NK-92 treated with Interleukin-12 subunit alpha and Interleukin-12 subunit beta, amount 100 ng/mL, for 24 hours (cell line): ENCODE data around the gene GALNT2.

Experiments
- DNase-seq: peaks from one replicate; lab custom pipeline; 2025; lab: John Stamatoyannopoulos, UW

The GALNT2 gene

GRCh38 chr1:230211436-230212145, 144.6 kb downstream of the GALNT2 start:
- no peak for DNase-seq

DNA sequence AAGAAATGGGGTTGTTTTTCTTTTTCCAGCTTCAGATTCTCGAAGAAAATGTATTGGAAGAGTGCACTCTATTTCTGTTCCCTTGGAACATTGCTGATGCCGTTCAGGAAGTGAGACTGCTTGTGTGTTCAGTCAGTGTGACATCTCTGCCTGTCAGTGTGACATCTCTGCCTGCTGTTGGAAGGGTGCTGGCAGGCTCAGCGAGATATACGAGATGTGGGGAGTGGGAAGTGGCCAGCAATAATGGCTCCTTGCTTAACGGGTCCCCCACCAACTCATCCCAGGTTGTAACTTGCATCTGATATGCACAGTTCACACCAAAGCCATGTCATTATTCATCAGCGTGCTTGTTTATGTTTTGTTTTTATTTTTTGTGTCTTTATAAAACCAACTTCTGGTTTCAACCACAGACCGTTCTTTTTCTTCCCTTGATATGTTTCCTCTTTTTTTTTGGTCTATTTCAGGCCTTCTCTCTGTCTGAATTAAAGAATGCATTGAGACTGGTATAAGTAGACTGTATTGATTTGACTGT, 145.4 kb downstream of the GALNT2 start:
- no peak for DNase-seq

- no peak for DNase-seq
Observed at GRCh38 chr1:230215031-230215430, 148.0 kb downstream of the GALNT2 start.

- DNase-seq: no peak
Observed at GRCh38 chr1:230215529-230215928, 148.5 kb downstream of the GALNT2 start.

DNA sequence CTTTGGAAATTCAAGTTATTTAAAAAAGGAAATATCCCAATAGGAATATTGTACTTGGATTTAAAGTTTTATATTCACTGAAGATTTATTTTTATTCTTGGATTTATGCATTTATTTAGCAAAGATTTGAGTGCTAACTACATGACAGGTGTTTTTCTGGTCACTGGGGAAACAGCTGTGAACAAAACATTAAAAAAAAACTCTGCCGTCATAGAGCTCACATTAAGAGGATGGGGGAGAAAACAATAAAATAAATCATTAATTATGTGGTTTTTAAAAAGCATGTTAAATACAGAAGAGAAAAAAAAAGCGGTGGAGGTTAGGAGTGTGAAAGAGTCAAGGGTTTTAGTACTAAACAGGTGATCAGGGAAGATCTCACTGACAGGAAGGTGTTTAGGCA, 149.9 kb downstream of the GALNT2 start:
- DNase-seq: no peak

- no peak for DNase-seq
Observed at GRCh38 chr1:230218667-230219066, 151.6 kb downstream of the GALNT2 start.

- no peak for DNase-seq
Observed at GRCh38 chr1:230219174-230220067, 152.4 kb downstream of the GALNT2 start.

DNA sequence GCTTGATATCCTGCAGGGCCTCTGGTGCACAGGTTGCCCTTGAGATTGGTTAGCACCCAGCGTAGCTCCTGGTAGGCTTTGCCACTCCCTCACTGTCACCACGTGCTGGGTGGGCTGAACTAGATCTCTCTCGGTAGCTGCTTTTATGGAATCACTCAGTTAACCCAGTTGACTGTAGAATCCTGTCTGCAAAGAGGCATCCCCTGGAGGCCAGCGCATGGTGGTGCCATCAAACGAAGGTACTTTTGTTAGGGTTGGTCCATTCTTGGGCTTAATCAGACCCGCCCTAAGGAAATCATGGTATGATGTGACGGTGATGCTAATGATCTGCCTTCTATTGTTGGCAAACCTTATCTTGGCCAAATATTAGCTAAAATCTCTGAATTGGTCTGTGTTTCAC, 153.4 kb downstream of the GALNT2 start:
- DNase-seq: no peak

DNA sequence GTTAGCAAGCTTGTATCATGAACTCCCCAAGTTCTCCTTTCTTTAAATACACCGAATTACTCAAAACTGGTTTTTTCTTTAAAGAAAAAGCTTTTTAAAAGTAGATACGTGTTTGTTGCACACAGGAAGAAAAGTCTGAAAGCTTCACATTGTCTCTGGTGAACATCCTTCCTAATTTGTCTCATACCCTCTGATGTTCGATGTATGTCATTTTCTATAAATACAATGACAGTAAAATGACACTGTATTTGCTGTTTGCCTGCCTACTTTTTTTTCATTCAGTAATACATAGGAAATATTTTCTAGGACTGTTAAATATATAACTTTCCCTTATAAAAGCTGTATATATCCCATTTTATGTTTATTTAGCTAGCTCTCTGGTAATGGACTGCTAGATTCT, 153.9 kb downstream of the GALNT2 start:
- DNase-seq: no peak

DNA sequence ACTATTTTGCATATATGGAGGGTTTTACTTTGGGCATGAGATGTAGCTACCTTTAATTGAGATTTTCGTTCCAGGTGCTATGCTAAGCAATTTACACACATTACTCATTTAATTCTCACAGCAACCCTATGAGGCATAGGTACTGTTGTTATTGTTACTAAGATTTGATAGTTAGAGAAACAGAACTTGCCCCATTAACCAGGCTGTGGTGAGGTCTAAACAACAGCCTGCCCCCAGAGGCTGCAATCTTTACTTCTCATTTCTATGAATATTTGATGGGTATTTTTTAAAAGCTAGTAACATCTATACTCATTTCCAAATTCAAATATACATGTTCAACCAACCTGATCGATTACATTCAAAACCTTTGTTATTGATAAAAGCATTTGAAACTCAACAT, 155.6 kb downstream of the GALNT2 start:
- DNase-seq: no peak

GRCh38 chr1:230224101-230224960, 157.3 kb downstream of the GALNT2 start:
- no peak for DNase-seq

DNA sequence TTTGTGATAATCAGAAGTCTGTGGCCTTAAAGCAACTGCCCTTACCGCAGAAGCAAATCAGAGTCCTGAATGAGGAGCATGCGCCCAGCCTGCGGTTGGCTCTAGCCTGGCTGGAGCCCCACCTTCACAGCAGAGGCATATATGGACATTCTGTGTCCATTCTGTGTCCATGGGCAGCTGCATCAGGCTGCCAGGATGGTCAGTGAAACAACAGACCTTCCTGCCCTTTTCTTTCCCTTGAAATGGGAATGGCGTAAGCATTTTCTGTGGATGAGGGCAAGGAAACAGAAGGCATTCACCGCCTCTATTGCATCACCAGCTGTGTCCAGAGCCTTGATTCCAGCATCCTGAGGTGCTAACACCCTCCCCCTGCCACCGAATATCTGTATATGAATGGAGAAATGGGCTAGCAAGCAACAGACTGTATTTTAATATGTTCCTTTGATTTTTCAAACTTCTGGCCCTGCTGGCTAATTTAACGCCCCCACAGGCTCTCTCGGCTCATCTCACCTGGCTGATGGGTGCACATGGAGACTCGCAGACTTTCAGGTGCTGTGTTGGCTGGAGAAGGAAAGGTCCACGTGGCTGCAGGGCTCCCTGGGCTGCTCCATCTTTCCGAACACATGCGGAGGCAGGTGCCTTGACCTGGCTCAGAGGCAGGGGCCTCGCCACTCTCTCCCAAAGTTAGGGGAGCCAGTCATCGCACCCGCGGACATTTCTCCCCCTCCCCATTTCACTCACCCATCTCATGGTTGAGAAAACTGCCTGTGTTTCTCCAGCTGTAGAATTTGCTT, 159.2 kb downstream of the GALNT2 start:
- DNase-seq: no peak

GRCh38 chr1:230226814-230227213, 159.8 kb downstream of the GALNT2 start:
- DNase-seq: no peak

DNA sequence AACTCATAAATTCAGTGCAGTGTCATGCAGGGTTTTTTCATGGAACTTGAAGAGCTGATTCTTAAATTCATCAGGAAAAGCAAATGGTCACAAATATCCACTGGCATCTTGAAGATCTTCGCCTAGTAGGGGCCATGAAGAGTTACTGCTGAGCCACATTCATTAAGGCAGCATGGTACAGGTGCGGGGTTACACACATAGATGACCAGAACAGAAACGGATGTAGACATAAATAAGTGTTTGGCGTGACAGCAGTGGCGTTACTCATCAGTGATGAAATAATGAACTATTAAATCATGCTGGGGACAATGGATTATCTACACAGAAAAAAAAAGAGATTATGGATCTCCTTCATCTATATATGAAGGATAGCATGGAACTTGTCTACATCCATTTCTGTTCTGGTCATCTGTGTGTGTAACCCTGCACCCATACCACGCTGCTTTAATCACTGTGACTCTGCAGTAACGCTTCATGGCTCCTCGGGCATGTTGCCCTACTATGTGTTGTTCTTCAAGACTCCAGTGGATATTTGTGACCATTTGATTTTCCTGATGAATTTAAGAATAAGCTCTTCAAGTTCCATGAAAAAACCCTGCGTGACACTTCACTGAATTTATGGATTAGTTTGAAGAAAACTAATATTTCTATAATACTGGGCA, 161.3 kb downstream of the GALNT2 start:
- DNase-seq: no peak

GRCh38 chr1:230230273-230230672, 163.2 kb downstream of the GALNT2 start:
- DNase-seq: no peak

DNA sequence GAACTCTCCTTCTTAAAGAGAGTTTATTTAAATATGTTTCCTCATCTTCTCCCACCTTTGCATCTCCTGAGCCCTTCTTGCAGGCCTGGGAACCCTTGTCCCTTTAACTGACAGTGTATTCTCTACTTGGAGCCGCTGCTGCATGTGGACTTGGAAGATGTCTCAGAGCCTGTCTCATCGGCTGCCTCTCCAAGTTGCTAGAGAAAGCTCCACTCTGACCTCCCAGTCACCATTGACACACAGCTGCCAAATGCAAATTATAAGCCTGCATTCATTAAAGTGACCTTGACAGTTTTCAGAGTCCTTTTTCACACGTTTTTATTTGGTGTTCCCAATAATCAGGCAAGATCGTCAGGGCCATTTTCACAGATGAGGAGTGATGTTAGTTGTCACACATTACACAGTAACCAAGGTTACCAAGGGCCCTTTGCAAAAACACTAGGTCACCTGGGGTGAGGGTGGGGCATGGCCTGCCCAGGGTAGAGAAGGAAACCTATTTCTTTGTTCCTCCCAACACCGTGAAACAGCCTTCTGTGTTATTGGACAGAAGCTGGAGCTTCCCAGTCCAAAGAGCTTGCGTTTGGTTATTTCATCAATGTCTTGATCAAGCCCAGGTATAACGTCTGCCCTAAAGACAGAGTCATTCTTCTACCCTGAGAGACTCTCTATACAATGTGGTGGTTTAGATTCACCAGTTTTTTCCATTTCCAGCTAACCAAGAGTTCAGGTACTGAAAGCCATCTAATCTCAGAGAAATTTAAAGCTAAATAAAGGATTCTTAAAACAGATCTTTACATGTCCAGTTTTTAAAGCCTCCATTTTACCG, 164.1 kb downstream of the GALNT2 start:
- no peak for DNase-seq

- no peak for DNase-seq
Observed at GRCh38 chr1:230231774-230232145, 164.7 kb downstream of the GALNT2 start.

DNA sequence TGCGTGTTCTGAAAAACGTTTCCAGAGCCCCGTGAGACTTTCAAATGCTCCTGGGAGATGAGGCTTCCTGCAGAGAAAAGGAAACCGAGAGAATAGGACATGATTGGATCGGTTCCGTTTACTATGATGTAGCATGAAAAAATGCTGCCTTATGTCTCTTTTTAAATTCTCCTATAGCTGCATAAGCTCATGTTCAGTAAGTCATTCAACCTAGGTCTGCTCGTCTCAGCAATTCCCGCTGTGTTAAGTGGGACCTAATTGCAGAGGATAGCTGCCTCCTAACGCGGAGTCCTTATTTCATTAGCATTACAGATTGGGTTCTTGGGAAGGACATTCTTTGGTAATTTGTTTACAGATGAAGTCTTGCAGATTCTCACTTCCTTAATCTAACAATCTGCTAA, 165.3 kb downstream of the GALNT2 start:
- no peak for DNase-seq

DNA sequence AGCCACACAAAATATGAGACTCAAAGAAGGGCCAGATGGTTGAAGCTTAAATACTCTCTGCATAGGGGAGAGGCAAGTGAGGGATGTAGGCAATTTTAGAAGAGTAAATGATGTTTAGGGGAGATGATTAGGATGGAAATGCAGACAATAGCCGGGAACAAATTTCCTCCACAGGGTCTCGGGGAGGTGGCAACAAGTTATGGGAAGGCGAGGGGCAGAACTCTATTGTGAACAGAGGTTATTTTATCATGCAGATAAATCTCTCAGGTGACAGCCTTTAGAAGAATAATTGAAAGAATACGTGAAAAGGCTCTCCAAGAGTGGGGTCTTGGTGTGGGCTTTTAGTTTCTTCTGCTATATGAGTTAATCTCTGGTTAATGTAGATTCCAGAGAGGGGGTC, 166.7 kb downstream of the GALNT2 start:
- DNase-seq: no peak

DNA sequence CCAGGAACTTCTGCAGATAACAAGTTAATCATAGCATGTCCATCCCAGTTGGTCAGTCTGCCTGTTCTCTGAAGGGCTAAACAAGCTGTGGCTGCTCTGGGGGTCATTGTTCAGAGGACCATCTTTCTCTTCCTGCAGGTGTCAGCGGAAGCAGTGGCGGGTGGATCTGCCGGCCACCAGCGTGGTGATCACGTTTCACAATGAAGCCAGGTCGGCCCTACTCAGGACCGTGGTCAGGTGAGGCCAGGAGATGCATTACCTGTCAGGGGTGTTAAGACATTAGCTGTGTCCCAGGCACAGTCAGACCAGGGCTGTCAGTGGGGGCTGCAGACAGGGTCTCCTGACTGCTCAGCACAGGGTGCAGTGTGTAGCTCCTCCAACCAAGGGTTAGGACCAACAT, 168.8 kb downstream of the GALNT2 start:
- DNase-seq: no peak
